SK-N-SH (cell line): Measurements from ENCODE around the gene SF3A1. TPM values are rescaled to one million over a fixed set of nuclear protein-coding genes. Genes with fewer than 3 reads are reported as not detected.
"Not testable (repeated sequence)": the region's sequence is repeated elsewhere in the genome, so short reads cannot be mapped to it uniquely, and the experiment has no call there.

Experiments
- CTCF ChIA-PET: fragments of 300-600, 350-600 bp; formaldehyde crosslinking; extraction: SDS; loops from one replicate; lab custom pipeline; 2021; lab: Yijun Ruan, JAX
- POLR2A ChIA-PET: fragments of 350-600 bp; sonication (Branson Sonifier 250); formaldehyde crosslinking; extraction: SDS; loops from one replicate; lab custom pipeline; 2020; ENCODE audit warnings: antibody characterized with exemption, inconsistent platforms; lab: Yijun Ruan, JAX
- DNase-seq: peaks from one replicate; pipeline ENCODE4 v3.0.0; 2012
- H2AFZ ChIP-seq: fragments of 200-600 bp; sonication (generic); 2 replicates; pipeline ENCODE4 v1.8.1; 2016; ENCODE audit warnings: antibody characterized with exemption, mild to moderate bottlenecking, low read depth
- H3F3A ChIP-seq: fragments of 200-600 bp; sonication (generic); replicated peaks from 2 replicates; pipeline ENCODE3; 2016; ENCODE audit warnings: antibody characterized with exemption, mild to moderate bottlenecking; ENCODE audit not compliant: insufficient read depth
- H3K27ac ChIP-seq, 2 experiments: fragments of 200-500 bp in 1 of 2; fragments of 200-600 bp in 1 of 2; sonication (Bioruptor generic) in 1 of 2; sonication (generic), shearing (Covaris generic) in 1 of 2; 2 replicates each; pipeline versions ENCODE4 v1.5.1 to v1.6.1; 2014 to 2016; ENCODE audit warnings: low read depth in 2 of 2, inconsistent platforms in 1 of 2, low read length in 1 of 2, mild to moderate bottlenecking in 1 of 2, mixed read lengths in 1 of 2
- H3K27me3 ChIP-seq: fragments of 200-600 bp; sonication (generic), shearing (Covaris generic); 2 replicates; pipeline ENCODE4 v1.6.1; 2016; ENCODE audit warnings: mixed run types; ENCODE audit not compliant: insufficient read depth
- H3K36me3 ChIP-seq, 2 experiments: fragments of 200-500 bp in 1 of 2; fragments of 200-600 bp in 1 of 2; sonication (Bioruptor generic) in 1 of 2; sonication (generic) in 1 of 2; replicated peaks in 1 of 2; 2 replicates each; pipeline versions ENCODE3 to v1.5.1; 2014 to 2016; ENCODE audit warnings: low read length in 1 of 2, mild to moderate bottlenecking in 1 of 2; ENCODE audit not compliant: insufficient read depth in 2 of 2, control insufficient read depth in 1 of 2
- H3K4me1 ChIP-seq, 2 experiments: fragments of 200-500 bp in 1 of 2; fragments of 200-600 bp in 1 of 2; sonication (Bioruptor generic) in 1 of 2; sonication (generic), shearing (Covaris generic) in 1 of 2; 2 replicates each; pipeline versions ENCODE4 v1.5.1 to v1.6.1; 2014 to 2016; ENCODE audit warnings: low read depth in 1 of 2, low read length in 1 of 2, mixed run types in 1 of 2; ENCODE audit not compliant: insufficient read depth in 2 of 2, control insufficient read depth in 1 of 2
- H3K4me2 ChIP-seq: fragments of 200-600 bp; sonication (generic), shearing (Covaris generic); 2 replicates; pipeline ENCODE4 v1.6.1; 2017; ENCODE audit warnings: mixed run types
- H3K4me3 ChIP-seq, 2 experiments: fragments of 200-500 bp in 1 of 2; fragments of 200-600 bp in 1 of 2; sonication (Bioruptor generic) in 1 of 2; sonication (generic), shearing (Covaris generic) in 1 of 2; 2 replicates each; pipeline versions ENCODE4 v1.5.1 to v1.8.1; 2014 to 2016; ENCODE audit warnings: low read depth in 2 of 2, inconsistent platforms in 1 of 2, low read length in 1 of 2, mild to moderate bottlenecking in 1 of 2, mixed read lengths in 1 of 2, moderate library complexity in 1 of 2
- H3K79me2 ChIP-seq: fragments of 200-600 bp; sonication (generic); 2 replicates; pipeline ENCODE4 v1.8.1; 2017; ENCODE audit warnings: mild to moderate bottlenecking; ENCODE audit not compliant: insufficient read depth
- H3K9ac ChIP-seq: fragments of 200-600 bp; sonication (generic); 2 replicates; pipeline ENCODE4 v1.6.1; 2017; ENCODE audit warnings: mixed run types
- H3K9me2 ChIP-seq: fragments of 200-600 bp; sonication (generic); 2 replicates; pipeline ENCODE4 v1.6.1; 2017; ENCODE audit warnings: mixed run types
- H3K9me3 ChIP-seq: fragments of 200-600 bp; sonication (generic); 2 replicates; pipeline ENCODE4 v1.6.1; 2017; ENCODE audit warnings: mixed run types, mild to moderate bottlenecking, moderate library complexity
- H4K20me1 ChIP-seq: fragments of 200-600 bp; sonication (generic); 2 replicates; pipeline ENCODE4 v1.6.1; 2017; ENCODE audit warnings: mild to moderate bottlenecking, mixed run types; ENCODE audit not compliant: insufficient read depth
- EZH2phosphoT487 ChIP-seq: fragments of 200-600 bp; sonication (generic); IDR thresholded peaks from 2 replicates; pipeline ENCODE4 v1.6.1; 2017; ENCODE audit warnings: low read depth, mixed run types, mild to moderate bottlenecking, antibody characterized with exemption, moderate library complexity, borderline replicate concordance
- JUND ChIP-seq: IDR thresholded peaks from 2 replicates; pipeline ENCODE4 v1.4.0; 2012
- NRF1 ChIP-seq: IDR thresholded peaks from 2 replicates; pipeline ENCODE4 v1.6.1; 2012; ENCODE audit warnings: low read depth, mild to moderate bottlenecking, low read length
- RCOR1 ChIP-seq: fragments of 150-350 bp; IDR thresholded peaks from 2 replicates; pipeline ENCODE4 v1.6.1; 2017; ENCODE audit warnings: antibody characterized with exemption, low read length
- WGBS: methylation state at CpG from one replicate; pipeline ENCODE4 v1.1.6; 2017; ENCODE audit warnings: low lambda C conversion rate; 5-methylcytosine and 5-hydroxymethylcytosine counted together
- polyA plus RNA-seq, 3 experiments: library from polyadenylated mRNA; depleted of rRNA; stranded (reverse); fragments of >200 nt; gene quantifications; 2 replicates each; pipeline ENCODE4 v1.2.3, GENCODE V29; 2012
- TF ChIP-seq, protein P1 (sequence below): IDR thresholded peaks from 2 replicates; pipeline ENCODE4 v1.4.0; 2012; ENCODE audit warnings: low read depth, borderline replicate concordance
- TF ChIP-seq, protein P2 (sequence below): IDR thresholded peaks from 2 replicates; pipeline ENCODE4 v1.6.1; 2012; ENCODE audit warnings: mild to moderate bottlenecking, low read depth, low read length, moderate library complexity

Gene SF3A1
- polyA plus RNA-seq, 1 of the 3 experiments (the other 2 are of a cell fraction), result 75.2 TPM

DNA sequence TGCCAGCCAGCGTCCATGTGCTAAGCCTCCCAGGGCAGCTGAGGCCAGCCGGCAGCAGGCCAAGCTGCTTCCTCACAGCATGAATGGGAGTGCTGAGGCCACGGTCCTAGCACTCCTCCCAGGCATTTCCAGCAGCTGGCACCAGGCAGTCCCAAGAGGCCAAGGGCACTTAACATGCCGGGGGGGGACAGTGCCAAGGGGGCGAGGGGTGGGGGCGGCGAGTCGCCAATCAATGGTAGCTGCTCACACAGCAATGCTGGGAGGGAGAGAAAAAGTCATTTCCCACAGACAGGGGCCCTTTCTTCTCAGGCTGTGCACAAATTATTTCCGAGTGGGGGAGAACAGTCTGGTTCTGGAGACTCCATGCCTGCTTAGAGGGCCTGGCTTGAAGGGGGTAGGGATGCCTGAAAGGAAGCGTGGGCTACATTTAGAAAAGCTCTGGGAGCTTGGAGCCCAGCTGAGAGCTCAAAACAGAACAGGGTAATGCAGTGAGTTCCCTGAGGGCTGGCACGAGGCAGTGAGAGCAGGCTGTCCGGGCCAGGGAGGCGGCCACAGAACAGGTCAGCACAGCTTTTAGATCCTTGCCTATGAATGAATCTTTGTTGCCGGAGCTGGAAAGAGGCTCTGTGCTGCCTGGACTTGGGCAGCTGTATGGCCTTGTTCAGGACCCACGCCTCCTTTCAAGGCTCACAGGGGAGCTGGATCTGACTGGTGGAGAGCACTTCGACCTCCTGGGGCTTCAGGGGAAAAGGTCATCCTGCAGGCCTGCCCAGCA is 15.6 kb downstream of the SF3A1 start (continued):
- TF ChIP-seq, protein P1, sequence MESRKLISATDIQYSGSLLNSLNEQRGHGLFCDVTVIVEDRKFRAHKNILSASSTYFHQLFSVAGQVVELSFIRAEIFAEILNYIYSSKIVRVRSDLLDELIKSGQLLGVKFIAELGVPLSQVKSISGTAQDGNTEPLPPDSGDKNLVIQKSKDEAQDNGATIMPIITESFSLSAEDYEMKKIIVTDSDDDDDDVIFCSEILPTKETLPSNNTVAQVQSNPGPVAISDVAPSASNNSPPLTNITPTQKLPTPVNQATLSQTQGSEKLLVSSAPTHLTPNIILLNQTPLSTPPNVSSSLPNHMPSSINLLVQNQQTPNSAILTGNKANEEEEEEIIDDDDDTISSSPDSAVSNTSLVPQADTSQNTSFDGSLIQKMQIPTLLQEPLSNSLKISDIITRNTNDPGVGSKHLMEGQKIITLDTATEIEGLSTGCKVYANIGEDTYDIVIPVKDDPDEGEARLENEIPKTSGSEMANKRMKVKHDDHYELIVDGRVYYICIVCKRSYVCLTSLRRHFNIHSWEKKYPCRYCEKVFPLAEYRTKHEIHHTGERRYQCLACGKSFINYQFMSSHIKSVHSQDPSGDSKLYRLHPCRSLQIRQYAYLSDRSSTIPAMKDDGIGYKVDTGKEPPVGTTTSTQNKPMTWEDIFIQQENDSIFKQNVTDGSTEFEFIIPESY, result no peak

DNA sequence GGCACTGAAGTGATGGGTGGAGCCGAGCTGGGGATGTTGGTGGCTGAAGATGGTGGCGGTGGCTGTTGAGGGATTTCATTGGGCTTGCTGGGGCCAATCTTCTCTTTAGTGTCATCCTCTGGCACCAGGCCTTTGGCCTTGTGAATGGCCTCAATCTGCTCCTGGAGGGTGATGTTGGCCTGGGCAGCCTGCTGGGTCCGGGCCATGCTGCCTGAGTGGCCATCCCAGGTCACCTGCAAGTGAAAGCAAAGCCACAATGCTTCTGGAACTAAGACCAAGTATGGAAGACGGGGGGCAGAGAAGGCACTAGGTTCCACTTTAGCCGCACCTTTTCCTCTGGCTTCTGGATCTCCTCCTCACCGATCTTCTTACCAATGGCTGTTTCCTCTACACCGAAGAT is 17.9 kb downstream of the SF3A1 start:
- DNase-seq, result no peak
- Histone ChIP-seq H3K4me2 (no peak overlapping the region), H3F3A (no peaks in the 10 kb centered on the region), H3K4me1 (no peaks in the 10 kb centered on the region), H3K27me3 (no peaks in the 10 kb centered on the region), H3K9ac (no peak overlapping the region), H3K36me3 (peaks cover 63 to 95% of the 10 kb centered on the region in 2 experiments), H3K79me2 (no peaks in the 10 kb centered on the region), H2AFZ (no peak overlapping the region), H3K9me2 (no peaks in the 10 kb centered on the region), H3K4me3 (no peak overlapping the region), H3K27ac (no peak overlapping the region), H3K9me3 (no peaks in the 10 kb centered on the region), H4K20me1 (no peaks in the 10 kb centered on the region; the same call in 1 of the 2 replicates)
- TF ChIP-seq RCOR1 (no peak), NRF1 (no peak), EZH2phosphoT487 (no peak), JUND (no peak)
- TF ChIP-seq, protein P2, sequence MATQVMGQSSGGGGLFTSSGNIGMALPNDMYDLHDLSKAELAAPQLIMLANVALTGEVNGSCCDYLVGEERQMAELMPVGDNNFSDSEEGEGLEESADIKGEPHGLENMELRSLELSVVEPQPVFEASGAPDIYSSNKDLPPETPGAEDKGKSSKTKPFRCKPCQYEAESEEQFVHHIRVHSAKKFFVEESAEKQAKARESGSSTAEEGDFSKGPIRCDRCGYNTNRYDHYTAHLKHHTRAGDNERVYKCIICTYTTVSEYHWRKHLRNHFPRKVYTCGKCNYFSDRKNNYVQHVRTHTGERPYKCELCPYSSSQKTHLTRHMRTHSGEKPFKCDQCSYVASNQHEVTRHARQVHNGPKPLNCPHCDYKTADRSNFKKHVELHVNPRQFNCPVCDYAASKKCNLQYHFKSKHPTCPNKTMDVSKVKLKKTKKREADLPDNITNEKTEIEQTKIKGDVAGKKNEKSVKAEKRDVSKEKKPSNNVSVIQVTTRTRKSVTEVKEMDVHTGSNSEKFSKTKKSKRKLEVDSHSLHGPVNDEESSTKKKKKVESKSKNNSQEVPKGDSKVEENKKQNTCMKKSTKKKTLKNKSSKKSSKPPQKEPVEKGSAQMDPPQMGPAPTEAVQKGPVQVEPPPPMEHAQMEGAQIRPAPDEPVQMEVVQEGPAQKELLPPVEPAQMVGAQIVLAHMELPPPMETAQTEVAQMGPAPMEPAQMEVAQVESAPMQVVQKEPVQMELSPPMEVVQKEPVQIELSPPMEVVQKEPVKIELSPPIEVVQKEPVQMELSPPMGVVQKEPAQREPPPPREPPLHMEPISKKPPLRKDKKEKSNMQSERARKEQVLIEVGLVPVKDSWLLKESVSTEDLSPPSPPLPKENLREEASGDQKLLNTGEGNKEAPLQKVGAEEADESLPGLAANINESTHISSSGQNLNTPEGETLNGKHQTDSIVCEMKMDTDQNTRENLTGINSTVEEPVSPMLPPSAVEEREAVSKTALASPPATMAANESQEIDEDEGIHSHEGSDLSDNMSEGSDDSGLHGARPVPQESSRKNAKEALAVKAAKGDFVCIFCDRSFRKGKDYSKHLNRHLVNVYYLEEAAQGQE, result no peak
- CTCF ChIA-PET, result no interaction called here
- POLR2A ChIA-PET, result no interaction called here
- WGBS, result 93% methylated on average over 7 of the region's 7 CpGs

GRCh38 chr22:30338341-30338740 is 18.4 kb downstream of the SF3A1 start:
- H4K20me1 ChIP-seq, H3K4me3 ChIP-seq, H3F3A ChIP-seq, POLR2A ChIA-PET, H3K9me2 ChIP-seq, H3K4me1 ChIP-seq, H3K79me2 ChIP-seq, H3K9me3 ChIP-seq, H3K9ac ChIP-seq, H3K4me2 ChIP-seq, H3K27ac ChIP-seq, H3K27me3 ChIP-seq, CTCF ChIA-PET, H2AFZ ChIP-seq, DNase-seq: not testable (repeated sequence)
- WGBS, result 93% methylated on average over 9 of the region's 9 CpGs
- peaks cover 62 to 95% of the 10 kb centered on the region in 2 experiments for H3K36me3 ChIP-seq
